Upper lobe of left lung (tissue), 4 donors: Measurements from ENCODE around the gene KRT85.
"Not testable (repeated sequence)": the region's sequence is repeated elsewhere in the genome, so short reads cannot be mapped to it uniquely, and the experiment has no call there.

ENCODE experiments used
- CTCF ChIP-seq, 6 experiments: fragments of 450-650 bp in 4 of 6; fragments of 200-600 bp in 2 of 6; sonication (generic) in 2 of 6; IDR thresholded peaks; one replicate each; pipeline ENCODE4 v1.5.1; 2016 to 2019; ENCODE audit warnings: antibody characterized with exemption in 6 of 6
- POLR2A ChIP-seq, 4 donors: fragments of 450-650 bp; IDR thresholded peaks; one replicate each; pipeline ENCODE4 v1.5.1; 2016 to 2017; ENCODE audit warnings: antibody characterized with exemption in 4 of 4, mild to moderate bottlenecking in 2 of 4

DNA sequence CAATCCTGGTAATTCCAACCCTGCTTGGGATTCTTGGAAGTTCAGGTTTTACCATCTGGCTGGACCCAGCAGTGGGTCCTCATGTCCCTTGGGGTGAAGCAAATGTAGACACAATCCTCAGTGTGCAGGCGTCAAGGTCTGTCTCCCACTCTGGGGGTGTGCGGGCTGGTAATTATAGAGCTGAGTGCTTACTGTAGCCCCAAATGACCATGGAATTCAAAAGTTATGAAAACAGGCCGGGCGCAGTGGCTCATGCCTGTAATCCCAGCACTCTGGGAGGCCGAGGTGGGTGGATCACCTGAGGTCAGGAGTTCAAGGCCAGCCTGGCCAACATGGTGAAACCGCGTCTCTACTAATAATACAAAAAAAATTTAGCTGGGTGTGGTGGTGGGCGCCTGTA is 22.2 kb downstream of the KRT85 start:
- not testable (repeated sequence) for TF ChIP-seq POLR2A, CTCF (IDR thresholded peaks at IDR 0.05)
